NCI-H1048 (cell line): ENCODE data around the gene FBXO22.
"Not testable (repeated sequence)": the region's sequence is repeated elsewhere in the genome, so short reads cannot be mapped to it uniquely, and the experiment has no call there.

ENCODE experiments used
- DNase-seq: peaks from one replicate; lab custom pipeline; 2025; lab: John Stamatoyannopoulos, UW

The FBXO22 gene

DNA sequence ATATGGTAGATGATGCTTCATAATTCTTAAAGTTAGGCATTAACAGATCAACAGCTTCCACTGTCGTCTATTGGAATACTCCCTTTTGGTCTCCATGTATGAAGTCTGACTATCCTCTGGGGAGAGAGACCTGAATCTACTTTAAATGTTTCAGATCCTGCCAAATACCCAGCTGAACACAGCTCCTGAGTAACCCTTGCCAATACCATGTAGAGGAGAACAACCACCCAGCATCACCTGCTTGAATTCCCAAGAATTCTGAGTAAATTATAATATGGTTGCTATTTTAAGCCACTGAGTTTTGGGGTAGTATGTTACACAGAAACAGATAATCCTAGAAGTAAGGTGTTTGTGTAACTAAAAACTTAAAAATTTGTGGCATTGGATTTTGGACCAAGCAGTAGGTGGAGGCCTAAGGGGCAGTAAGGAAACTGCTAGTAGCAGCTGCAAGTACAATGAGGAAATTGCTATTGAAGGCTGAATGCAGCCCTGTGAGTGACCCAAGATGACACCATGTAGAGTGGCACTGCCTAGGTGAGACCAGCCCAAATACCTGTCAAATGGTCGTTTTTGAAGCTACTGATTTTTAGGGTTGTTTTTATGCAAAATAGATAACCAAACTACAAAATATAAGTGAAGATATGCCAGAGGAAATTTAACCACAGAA, 77.6 kb downstream of the FBXO22 start:
- no peak for DNase-seq

DNA sequence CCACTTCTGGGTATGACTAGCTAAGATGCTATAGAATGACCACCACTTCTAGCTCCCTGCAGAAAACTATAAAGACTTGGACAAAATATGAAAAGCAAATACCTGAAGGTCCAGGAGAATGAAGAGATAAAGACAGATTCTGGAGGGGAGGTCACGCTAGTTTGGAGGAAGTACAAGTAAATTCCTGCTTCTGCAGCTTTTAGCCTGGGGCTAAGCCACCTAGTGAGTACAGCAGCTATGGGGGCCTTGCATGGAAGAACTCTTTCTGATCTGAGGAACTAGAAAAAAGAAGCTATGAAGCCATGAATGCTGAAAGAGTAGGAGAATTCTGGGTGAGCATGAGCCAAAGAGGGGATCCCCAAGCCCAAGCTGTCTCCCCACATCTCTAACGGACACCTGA, 78.8 kb downstream of the FBXO22 start:
- no peak for DNase-seq

DNA sequence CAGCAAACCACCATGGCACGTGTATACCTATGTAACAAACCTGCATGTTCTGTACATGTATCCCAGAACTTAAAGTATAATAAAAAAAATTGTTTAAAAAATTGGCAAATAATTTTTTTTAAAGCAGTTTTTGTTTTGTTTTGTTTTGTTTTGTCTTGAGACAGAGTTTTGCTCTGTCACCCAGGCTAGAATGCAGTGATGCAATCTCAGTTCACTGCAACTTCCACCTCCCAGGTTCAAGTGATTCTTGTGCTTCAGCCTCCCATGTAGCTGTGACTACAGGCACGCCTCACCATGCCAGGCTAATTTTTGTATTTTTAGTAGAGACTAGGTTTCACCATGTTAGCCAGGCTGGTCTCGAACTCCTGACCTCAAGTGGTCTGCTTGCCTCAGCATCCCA, 81.0 kb downstream of the FBXO22 start:
- DNase-seq = not testable (repeated sequence)

DNA sequence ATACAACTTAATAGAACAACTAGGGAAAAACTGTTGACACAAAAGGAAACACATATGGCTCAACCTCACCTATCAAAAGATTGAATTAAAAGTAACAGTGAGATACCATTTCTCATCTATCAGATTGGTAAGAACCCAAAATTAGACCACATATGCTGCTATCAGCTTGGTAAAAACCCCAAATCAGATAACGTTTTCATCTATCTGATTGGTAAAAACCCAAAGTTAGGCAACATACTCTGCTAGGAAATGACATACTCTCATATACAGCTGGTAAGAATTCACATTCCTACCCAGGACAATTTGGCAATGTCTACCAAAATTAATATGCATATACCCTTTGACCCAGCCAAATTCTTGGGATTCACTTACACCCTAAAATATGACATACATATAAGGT, 82.3 kb downstream of the FBXO22 start:
- DNase-seq = no peak

DNA sequence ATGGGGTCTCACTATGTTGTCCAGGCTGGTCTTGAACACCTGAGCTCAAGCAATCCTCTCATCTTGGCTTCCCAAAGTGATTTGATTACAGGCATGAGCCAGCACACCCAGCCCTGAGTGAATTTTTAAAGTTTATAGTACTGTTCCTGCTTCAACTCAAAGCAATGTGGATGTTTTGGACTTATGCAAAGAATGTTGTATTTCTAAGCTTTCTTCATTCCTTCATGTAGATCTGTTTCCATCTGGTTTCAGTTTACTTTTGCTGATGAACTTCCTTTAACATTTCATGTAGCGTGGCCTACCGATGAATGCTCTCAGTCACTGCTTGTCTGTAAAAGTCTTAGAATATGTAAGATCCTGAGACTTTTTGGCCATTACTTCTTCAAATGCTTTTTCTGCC, 85.4 kb downstream of the FBXO22 start:
- DNase-seq = no peak

DNA sequence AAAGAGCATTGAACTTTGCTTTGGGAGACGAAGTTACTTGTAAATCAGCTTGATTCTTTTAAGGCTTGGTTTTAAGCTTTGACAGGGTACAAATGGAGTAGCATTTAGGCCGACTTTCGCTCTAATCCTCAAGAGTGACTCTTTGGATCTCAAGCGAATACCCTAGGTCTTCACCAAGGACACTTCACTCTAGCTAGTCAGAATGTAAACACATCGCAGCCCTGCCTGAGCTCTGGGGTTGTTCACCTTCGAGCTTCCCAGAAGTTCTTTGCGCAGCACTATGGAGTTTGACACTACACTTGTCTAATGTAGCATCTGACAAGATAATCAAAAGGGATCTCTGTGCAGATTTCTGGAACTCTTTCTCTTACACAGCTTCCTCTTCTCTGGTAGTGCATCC, 86.2 kb downstream of the FBXO22 start:
- DNase-seq = no peak
